ENCODE data around the gene TMBIM4.
"Not testable (repeated sequence)": the region's sequence is repeated elsewhere in the genome, so short reads cannot be mapped to it uniquely, and the experiment has no call there.

The TMBIM4 gene

GRCh38 chr12:66182956-66183355, 13.2 kb upstream of the TMBIM4 start:
- ATAC-seq, result no peak

GRCh38 chr12:66176105-66176900, 6.5 kb upstream of the TMBIM4 start:
- ATAC-seq, result no peak

- not testable (repeated sequence) for ATAC-seq
Observed at GRCh38 chr12:66174391-66175325, 4.9 kb upstream of the TMBIM4 start.

GRCh38 chr12:66170606-66171005, 810 bp upstream of the TMBIM4 start:
- no peak for ATAC-seq

GRCh38 chr12:66168410-66168809, 1.4 kb downstream of the TMBIM4 start:
- ATAC-seq, result no peak

GRCh38 chr12:66166561-66166960, 3.2 kb downstream of the TMBIM4 start:
- no peak for ATAC-seq

GRCh38 chr12:66165141-66165540, 4.7 kb downstream of the TMBIM4 start:
- ATAC-seq, result no peak

- ATAC-seq, result no peak
Observed at GRCh38 chr12:66164349-66164821, 5.4 kb downstream of the TMBIM4 start.

GRCh38 chr12:66163289-66163688, 6.5 kb downstream of the TMBIM4 start:
- no peak for ATAC-seq

GRCh38 chr12:66162701-66163100, 7.1 kb downstream of the TMBIM4 start:
- ATAC-seq, result no peak

GRCh38 chr12:66160704-66161103, 9.1 kb downstream of the TMBIM4 start:
- ATAC-seq, result no peak

GRCh38 chr12:66159123-66159522, 10.7 kb downstream of the TMBIM4 start:
- no peak for ATAC-seq

GRCh38 chr12:66156654-66157053, 13.1 kb downstream of the TMBIM4 start:
- no peak for ATAC-seq

GRCh38 chr12:66154776-66155175, 15.0 kb downstream of the TMBIM4 start:
- no peak for ATAC-seq

GRCh38 chr12:66152732-66153131, 17.1 kb downstream of the TMBIM4 start:
- ATAC-seq, result no peak

GRCh38 chr12:66149702-66150398, 19.9 kb downstream of the TMBIM4 start:
- no peak for ATAC-seq

GRCh38 chr12:66144791-66145754, 24.7 kb downstream of the TMBIM4 start:
- ATAC-seq, result no peak

GRCh38 chr12:66143868-66144267, 25.9 kb downstream of the TMBIM4 start:
- no peak for ATAC-seq

- ATAC-seq, result no peak
Observed at GRCh38 chr12:66142826-66143225, 27.0 kb downstream of the TMBIM4 start.

GRCh38 chr12:66141299-66141698, 28.5 kb downstream of the TMBIM4 start:
- ATAC-seq, result no peak

GRCh38 chr12:66140731-66141130, 29.1 kb downstream of the TMBIM4 start:
- no peak for ATAC-seq

- no peak for ATAC-seq
Observed at GRCh38 chr12:66139328-66139727, 30.5 kb downstream of the TMBIM4 start.
